ENCODE data around the gene ZNF267.
A peak's percentile ranks its signal among the peaks of the same experiment; 100 is the strongest.
"Not testable (repeated sequence)": the region's sequence is repeated elsewhere in the genome, so short reads cannot be mapped to it uniquely, and the experiment has no call there.

Gene ZNF267

DNA sequence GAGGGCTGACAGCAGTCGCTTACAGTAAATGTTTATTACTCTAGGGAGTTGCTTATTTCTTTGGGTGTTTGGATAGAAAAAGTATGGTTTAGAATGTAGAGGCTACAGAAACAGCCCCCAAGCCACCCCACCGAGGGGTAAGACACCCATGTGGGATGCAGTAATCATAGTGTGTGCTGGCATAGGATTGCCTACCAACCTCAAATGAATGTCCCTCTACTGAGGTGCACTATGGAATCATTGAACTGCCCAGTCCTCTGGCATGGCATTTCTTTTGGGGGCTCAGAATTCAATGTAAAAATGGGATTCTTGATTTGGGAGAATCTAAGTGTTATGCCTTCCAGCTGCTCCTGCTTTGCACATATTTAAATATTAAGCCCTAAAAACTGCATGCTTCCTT is 46.8 kb downstream of the ZNF267 start:
- no peaks in the 10 kb centered on the region for H3F3A ChIP-seq (ENCODE audit: control insufficient read depth, insufficient read depth)
- TF ChIP-seq, protein P1, sequence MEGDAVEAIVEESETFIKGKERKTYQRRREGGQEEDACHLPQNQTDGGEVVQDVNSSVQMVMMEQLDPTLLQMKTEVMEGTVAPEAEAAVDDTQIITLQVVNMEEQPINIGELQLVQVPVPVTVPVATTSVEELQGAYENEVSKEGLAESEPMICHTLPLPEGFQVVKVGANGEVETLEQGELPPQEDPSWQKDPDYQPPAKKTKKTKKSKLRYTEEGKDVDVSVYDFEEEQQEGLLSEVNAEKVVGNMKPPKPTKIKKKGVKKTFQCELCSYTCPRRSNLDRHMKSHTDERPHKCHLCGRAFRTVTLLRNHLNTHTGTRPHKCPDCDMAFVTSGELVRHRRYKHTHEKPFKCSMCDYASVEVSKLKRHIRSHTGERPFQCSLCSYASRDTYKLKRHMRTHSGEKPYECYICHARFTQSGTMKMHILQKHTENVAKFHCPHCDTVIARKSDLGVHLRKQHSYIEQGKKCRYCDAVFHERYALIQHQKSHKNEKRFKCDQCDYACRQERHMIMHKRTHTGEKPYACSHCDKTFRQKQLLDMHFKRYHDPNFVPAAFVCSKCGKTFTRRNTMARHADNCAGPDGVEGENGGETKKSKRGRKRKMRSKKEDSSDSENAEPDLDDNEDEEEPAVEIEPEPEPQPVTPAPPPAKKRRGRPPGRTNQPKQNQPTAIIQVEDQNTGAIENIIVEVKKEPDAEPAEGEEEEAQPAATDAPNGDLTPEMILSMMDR (IDR thresholded peaks at IDR 0.05; ENCODE audit: low read depth, low read length, poor library complexity, severe bottlenecking) = no peak
- TF ChIP-seq EZH2phosphoT487 (IDR thresholded peaks at IDR 0.05; ENCODE audit: borderline replicate concordance, low read length) = no peak
- H3K27ac ChIP-seq (ENCODE audit: low read depth, low read length) = no peak overlapping the region
- H3K4me2 ChIP-seq (ENCODE audit: low read length) = no peak overlapping the region
- no peaks in the 10 kb centered on the region for H3K4me1 ChIP-seq (ENCODE audit: control insufficient read depth, low read length)
- peaks cover 36% of the 10 kb centered on the region for H3K36me3 ChIP-seq (ENCODE audit: control insufficient read depth, low read length)
- H3K9me3 ChIP-seq (ENCODE audit: control insufficient read depth, insufficient read depth, low read length) = peaks cover 23% of the 10 kb centered on the region
- H4K20me1 ChIP-seq (ENCODE audit: control insufficient read depth, insufficient read depth, low read depth, low read length) = no peaks in the 10 kb centered on the region
- no peaks in the 10 kb centered on the region for H3K9me2 ChIP-seq (replicated peaks; ENCODE audit: control insufficient read depth, low read length)
- no peak overlapping the region for H3K4me3 ChIP-seq (ENCODE audit: low read length)
- no peaks in the 10 kb centered on the region for H3K79me2 ChIP-seq (ENCODE audit: control insufficient read depth, low read length)
- H3K27me3 ChIP-seq (ENCODE audit: control insufficient read depth, low read length) = no peaks in the 10 kb centered on the region

DNA sequence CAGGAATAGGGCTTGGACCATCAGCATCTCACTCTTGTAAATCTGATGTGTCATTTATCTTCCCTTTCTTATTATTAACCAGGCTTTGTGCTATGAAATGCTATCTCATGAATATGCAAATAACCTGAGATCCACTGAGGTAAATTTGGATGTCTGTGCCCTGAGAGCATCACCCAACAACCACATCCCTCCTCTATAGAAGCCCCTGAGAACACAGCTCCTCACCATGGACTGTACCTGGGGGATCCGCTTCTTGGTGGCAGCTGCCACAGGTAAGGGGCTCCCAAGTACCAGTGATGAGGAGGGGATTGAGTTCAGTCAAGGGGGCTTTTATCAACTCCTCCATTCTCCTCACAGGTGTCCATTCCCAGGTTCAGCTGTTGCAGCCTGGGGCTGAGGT is 78.2 kb downstream of the ZNF267 start:
- H4K20me1 ChIP-seq (ENCODE audit: control insufficient read depth, insufficient read depth, low read depth, low read length); H3K36me3 ChIP-seq (ENCODE audit: control insufficient read depth, low read length); H3K4me3 ChIP-seq (ENCODE audit: low read length); H3K9me3 ChIP-seq (ENCODE audit: control insufficient read depth, insufficient read depth, low read length); H3F3A ChIP-seq (ENCODE audit: control insufficient read depth, insufficient read depth); H3K9me2 ChIP-seq (replicated peaks; ENCODE audit: control insufficient read depth, low read length); H3K27ac ChIP-seq (ENCODE audit: low read depth, low read length); H3K79me2 ChIP-seq (ENCODE audit: control insufficient read depth, low read length); H3K27me3 ChIP-seq (ENCODE audit: control insufficient read depth, low read length); H3K4me1 ChIP-seq (ENCODE audit: control insufficient read depth, low read length); H3K4me2 ChIP-seq (ENCODE audit: low read length): not testable (repeated sequence)

DNA sequence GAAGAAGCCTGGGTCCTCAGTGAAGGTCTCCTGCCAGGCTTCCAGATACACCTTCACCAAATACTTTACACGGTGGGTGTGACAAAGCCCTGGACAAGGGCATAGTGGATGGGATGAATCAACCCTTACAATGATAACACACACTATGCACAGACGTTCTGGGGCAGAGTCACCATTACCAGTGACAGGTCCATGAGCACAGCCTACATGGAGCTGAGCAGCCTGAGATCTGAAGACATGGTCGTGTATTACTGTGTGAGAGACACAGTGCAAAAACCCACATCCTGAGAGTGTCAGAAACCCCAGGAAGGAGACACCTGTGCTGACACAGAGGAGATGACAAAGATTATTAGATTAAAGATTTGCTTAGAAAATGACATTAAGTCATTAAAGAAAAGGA is 78.6 kb downstream of the ZNF267 start:
- not testable (repeated sequence) for H3K79me2 ChIP-seq (ENCODE audit: control insufficient read depth, low read length); H3K36me3 ChIP-seq (ENCODE audit: control insufficient read depth, low read length); H3K27me3 ChIP-seq (ENCODE audit: control insufficient read depth, low read length); H3K27ac ChIP-seq (ENCODE audit: low read depth, low read length); H3F3A ChIP-seq (ENCODE audit: control insufficient read depth, insufficient read depth); H3K4me2 ChIP-seq (ENCODE audit: low read length); H3K9me2 ChIP-seq (replicated peaks; ENCODE audit: control insufficient read depth, low read length); H3K4me1 ChIP-seq (ENCODE audit: control insufficient read depth, low read length); H4K20me1 ChIP-seq (ENCODE audit: control insufficient read depth, insufficient read depth, low read depth, low read length); H3K4me3 ChIP-seq (ENCODE audit: low read length); H3K9me3 ChIP-seq (ENCODE audit: control insufficient read depth, insufficient read depth, low read length)

DNA sequence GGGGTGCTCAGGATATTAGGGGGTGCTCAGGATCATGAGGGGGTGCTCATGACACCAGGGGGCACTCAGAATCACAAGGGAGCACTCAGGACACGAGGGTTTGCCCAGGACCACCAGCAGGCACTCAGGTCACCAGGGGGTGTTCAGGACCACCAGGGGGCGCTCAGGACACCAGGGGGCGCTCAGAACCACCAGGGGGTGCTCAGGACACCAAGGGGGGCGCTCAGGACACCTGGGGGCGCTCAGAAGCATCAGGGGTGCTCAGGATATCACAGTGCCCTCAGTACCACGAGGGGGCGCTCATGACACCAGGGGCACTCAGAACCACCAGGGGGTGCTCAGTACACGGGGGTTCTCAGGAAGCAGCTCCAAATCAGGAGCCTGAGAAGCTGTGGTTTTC is 82.6 kb downstream of the ZNF267 start:
- not testable (repeated sequence) for H3K9me2 ChIP-seq (replicated peaks; ENCODE audit: control insufficient read depth, low read length); H3K9me3 ChIP-seq (ENCODE audit: control insufficient read depth, insufficient read depth, low read length); H3K79me2 ChIP-seq (ENCODE audit: control insufficient read depth, low read length); H3K4me1 ChIP-seq (ENCODE audit: control insufficient read depth, low read length); H3K27ac ChIP-seq (ENCODE audit: low read depth, low read length); H4K20me1 ChIP-seq (ENCODE audit: control insufficient read depth, insufficient read depth, low read depth, low read length); H3K4me2 ChIP-seq (ENCODE audit: low read length); H3F3A ChIP-seq (ENCODE audit: control insufficient read depth, insufficient read depth); H3K36me3 ChIP-seq (ENCODE audit: control insufficient read depth, low read length); H3K27me3 ChIP-seq (ENCODE audit: control insufficient read depth, low read length); H3K4me3 ChIP-seq (ENCODE audit: low read length)
- TF ChIP-seq, protein P1 (IDR thresholded peaks at IDR 0.05; ENCODE audit: low read depth, low read length, poor library complexity, severe bottlenecking) = peak; percentile 56

DNA sequence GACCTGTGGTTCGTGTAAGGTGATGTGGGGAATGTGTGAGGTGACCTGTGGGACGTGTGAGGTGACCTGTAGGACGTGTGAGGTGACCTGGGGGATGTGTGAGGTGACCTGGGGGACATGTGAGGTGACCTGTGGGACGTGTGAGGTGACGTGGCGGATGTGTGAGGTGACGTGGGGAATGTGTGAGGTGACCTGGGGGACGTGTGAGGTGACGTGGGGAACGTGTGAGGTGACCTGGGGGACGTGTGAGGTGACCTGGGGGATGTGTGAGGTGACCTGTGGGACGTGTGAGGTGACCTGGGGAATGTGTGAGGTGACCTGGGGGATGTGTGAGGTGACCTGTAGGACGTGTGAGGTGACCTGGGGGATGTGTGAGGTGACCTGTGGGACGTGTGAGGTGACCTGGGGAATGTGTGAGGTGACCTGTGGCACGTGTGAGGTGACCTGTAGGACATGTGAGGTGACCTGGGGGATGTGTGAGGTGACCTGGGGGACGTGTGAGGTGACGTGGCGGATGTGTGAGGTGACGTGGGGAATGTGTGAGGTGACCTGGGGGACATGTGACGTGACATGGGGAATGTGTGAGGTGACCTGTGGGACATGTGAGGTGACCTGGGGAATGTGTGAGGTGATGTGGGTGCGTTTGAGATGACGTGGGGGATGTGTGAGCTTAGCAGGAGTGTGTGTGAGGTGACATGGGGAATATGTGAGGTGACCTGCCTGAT is 86.7 kb downstream of the ZNF267 start:
- H3K79me2 ChIP-seq (ENCODE audit: control insufficient read depth, low read length); H3K9me3 ChIP-seq (ENCODE audit: control insufficient read depth, insufficient read depth, low read length); H4K20me1 ChIP-seq (ENCODE audit: control insufficient read depth, insufficient read depth, low read depth, low read length); H3K36me3 ChIP-seq (ENCODE audit: control insufficient read depth, low read length); H3K27ac ChIP-seq (ENCODE audit: low read depth, low read length); H3K4me2 ChIP-seq (ENCODE audit: low read length); H3K4me3 ChIP-seq (ENCODE audit: low read length); H3F3A ChIP-seq (ENCODE audit: control insufficient read depth, insufficient read depth); H3K9me2 ChIP-seq (replicated peaks; ENCODE audit: control insufficient read depth, low read length); H3K27me3 ChIP-seq (ENCODE audit: control insufficient read depth, low read length); H3K4me1 ChIP-seq (ENCODE audit: control insufficient read depth, low read length): not testable (repeated sequence)
